GM12874 (cell line): ENCODE measurements around the gene SAV1.

Source experiments
- TF ChIP-seq, protein P1 (sequence below): IDR thresholded peaks from 2 replicates; pipeline ENCODE4 v1.5.1; 2011; ENCODE audit warnings: low read depth, mild to moderate bottlenecking, control low read depth, low read length, moderate library complexity; ENCODE audit not compliant: insufficient read depth

Gene SAV1

DNA sequence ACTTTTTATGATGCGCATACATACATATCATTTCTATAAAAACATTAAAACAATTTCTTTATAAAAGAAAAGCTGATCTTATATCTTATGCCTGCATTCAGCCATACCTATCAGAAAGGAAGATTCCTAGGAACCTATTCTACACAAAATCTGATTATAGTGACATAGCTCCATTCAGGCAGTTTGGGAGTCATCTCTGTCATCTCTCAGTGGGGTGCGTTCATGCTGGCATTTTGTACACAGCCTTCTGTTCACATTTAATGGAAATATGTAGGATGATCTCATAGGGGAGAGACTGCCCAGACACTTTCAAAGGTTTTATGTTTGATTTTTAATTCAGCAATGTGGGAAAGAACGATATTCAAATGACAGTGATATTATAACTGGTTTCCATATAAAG is 55.3 kb downstream of the SAV1 start:
- TF ChIP-seq, protein P1, sequence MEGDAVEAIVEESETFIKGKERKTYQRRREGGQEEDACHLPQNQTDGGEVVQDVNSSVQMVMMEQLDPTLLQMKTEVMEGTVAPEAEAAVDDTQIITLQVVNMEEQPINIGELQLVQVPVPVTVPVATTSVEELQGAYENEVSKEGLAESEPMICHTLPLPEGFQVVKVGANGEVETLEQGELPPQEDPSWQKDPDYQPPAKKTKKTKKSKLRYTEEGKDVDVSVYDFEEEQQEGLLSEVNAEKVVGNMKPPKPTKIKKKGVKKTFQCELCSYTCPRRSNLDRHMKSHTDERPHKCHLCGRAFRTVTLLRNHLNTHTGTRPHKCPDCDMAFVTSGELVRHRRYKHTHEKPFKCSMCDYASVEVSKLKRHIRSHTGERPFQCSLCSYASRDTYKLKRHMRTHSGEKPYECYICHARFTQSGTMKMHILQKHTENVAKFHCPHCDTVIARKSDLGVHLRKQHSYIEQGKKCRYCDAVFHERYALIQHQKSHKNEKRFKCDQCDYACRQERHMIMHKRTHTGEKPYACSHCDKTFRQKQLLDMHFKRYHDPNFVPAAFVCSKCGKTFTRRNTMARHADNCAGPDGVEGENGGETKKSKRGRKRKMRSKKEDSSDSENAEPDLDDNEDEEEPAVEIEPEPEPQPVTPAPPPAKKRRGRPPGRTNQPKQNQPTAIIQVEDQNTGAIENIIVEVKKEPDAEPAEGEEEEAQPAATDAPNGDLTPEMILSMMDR: no peak

DNA sequence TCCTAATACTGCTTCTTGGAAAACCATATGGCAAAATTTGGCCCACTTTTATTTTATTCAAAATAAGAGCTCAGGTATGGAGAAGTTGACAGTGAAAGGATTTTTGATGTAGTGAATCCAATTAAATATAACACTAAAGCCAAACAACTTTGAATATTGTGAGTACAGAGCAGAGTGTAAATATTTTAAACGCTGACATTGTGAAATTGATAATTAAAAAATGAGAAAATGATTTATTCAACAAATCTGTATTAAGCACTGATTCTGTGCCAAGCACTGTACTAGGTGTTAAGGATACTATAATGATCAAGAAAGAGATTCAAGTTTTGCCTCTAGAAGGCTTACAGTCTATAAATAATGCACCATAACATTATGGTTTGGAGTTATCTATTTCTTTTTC is 57.6 kb downstream of the SAV1 start:
- TF ChIP-seq, protein P1: no peak

DNA sequence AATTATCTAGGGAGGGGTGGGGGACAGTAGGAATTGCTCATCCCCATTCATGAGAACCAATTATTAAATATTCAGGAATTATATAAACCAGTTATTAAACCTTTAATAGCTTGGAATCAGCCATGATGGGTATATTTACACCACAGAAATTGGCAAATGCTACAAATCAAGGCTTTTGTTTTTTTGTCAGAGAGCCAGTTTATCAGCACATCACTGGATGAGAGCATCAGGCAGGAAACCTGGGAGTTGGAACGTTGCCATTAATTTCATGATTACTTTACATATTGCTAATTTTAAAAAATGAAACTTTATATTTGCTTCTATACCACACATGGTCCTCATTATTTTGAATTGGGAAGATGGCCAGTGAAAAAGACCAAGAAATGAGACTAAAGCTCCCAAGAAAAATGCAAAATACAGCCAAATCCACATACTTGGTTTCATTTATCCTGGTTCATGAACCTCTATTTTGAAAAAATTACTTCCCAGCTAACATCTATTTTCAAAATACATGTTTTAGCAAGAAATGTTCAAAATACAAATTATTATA is 59.7 kb downstream of the SAV1 start:
- TF ChIP-seq, protein P1: no peak

DNA sequence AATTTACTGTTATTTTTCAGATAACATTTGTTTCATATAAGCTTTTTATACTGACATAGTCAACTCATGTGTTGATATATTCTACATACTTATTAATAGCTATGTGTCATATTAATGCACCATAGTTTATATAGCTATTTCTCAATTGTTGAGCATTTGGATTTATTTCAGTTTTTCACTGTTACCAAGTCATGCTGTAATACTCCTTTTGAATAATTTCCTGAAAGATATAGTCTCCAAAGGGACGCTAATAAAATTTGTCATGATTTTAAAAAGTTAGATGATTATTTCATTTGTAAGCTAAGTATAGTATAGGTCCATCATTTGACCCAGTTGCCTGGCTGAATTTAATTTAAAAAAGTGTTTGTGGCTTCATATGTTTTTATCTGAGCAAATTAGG is 60.3 kb downstream of the SAV1 start:
- TF ChIP-seq, protein P1: no peak

DNA sequence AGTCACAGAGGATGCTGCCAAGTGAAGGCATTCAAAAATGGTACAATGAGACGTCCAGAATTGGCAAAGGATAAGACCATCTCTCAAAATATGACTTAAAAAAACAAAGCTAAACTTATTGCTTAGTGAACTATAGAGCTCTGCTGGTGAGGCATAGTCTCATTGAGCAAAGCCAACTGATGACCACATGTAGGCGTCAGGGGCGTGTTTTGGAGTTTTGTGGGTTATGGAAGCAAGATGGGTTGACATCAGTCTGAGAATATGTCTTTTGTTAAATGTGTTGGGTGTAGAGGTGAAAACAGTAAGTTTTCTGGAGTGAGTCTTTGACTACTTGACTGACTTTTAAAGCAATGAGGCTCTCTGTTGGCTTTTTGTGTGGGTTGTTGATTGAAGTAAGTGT is 60.9 kb downstream of the SAV1 start:
- TF ChIP-seq, protein P1: no peak

DNA sequence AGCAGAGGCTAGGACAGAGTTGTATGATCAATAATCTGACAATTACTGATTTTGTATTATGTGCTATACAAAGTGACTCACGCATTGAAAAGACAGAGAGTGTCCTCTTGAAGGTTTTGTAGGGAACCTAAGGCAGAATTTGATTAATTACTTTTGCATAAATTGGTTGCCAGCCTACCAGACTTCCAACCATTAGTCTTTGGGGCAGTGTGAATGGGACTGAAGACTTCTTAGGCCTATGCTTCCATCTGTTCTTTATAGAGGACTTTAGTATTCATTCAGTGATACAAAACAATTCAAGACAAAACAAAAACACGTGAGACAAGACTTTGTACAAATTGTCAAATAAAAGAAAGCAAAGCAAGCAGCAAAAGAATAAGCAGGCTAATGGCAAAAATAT is 61.6 kb downstream of the SAV1 start:
- TF ChIP-seq, protein P1: no peak

DNA sequence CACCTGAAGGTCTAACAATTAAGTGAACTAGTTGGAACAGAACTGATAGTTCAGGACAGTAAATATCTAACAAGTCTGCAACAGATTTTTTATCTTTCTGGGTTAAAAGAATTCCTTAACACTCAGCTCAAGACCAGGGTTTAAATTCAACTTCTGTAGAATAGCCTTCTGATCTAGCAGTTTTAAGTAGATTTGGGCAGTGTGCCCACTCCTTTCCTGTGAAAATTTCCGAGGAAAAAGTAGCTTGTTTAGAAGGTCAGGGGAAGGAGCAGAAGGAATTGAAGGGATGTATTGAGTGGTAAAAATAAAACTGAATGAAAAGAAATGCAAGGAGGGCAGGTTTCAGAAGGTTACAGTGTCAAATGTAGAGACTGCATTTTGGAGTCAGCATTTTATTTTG is 62.3 kb downstream of the SAV1 start:
- TF ChIP-seq, protein P1: no peak
